Posterior cingulate gyrus (tissue), 11 donors: ENCODE data around the gene HSD17B8.
A peak's percentile ranks its signal among the peaks of the same experiment; 100 is the strongest.

Source experiments
- DNase-seq, 10 donors: peaks; one replicate each; pipeline versions ENCODE4 v3.0.0 to v3.0.0-alpha.2; 2020 to 2021; ENCODE audit warnings: mixed read lengths in 3 of 10
- intact Hi-C: fragments of 100-400 bp; cut with DNase I; formaldehyde crosslinking; loops from one replicate; pipeline ENCODE4 v1.15.1; 2023

Gene HSD17B8

GRCh38 chr6:33203443-33204164, 851 bp upstream of the HSD17B8 start:
- intact Hi-C loops = loop anchor here (5.0 kb wide), 2 partner anchors 231 to 1006 kb away; no protein-coding TSS in a partner anchor
- DNase-seq = no peak

GRCh38 chr6:33204165-33204414, 365 bp upstream of the HSD17B8 start:
- intact Hi-C loops = loop anchor here (5.0 kb wide), 2 partner anchors 232 to 1007 kb away; no protein-coding TSS in a partner anchor
- DNase-seq = no peak

GRCh38 chr6:33205191-33206026, 954 bp downstream of the HSD17B8 start:
- DNase-seq = no peak
- intact Hi-C loops = no loop called here

GRCh38 chr6:33206027-33206863, 1.8 kb downstream of the HSD17B8 start:
- intact Hi-C loops = no loop called here
- no peak for DNase-seq

GRCh38 chr6:33206864-33207551, 2.6 kb downstream of the HSD17B8 start:
- peak in 1 of 10 donors; percentile 53 for DNase-seq
- intact Hi-C loops = no loop called here

- DNase-seq = peak in 6 of 10 donors; percentile 35 to 86 (median 59)
- intact Hi-C loops = no loop called here
These were observed 3.2 kb downstream of the HSD17B8 start for GRCh38 chr6:33207552-33208090.

GRCh38 chr6:33208091-33208967, 3.9 kb downstream of the HSD17B8 start, which contains the start of gene RING1:
RING1 (plus strand) TSS chr6:33208500; CDS start chr6:33208823, 323 bp downstream.
- intact Hi-C loops = no loop called here
- DNase-seq = peak; percentile 79 to 98 (median 90)

- DNase-seq = no peak
- intact Hi-C loops = loop anchor here (5.0 kb wide), 1 partner anchor 37 kb away; no protein-coding TSS in a partner anchor
These were observed 5.4 kb downstream of the HSD17B8 start for GRCh38 chr6:33209856-33210255.

- intact Hi-C loops = loop anchor here (5.0 kb wide), 1 partner anchor 36 kb away; no protein-coding TSS in a partner anchor
- DNase-seq = no peak
These were observed 6.7 kb downstream of the HSD17B8 start for GRCh38 chr6:33211136-33211535.

GRCh38 chr6:33211666-33212422, 7.4 kb downstream of the HSD17B8 start:
- no peak for DNase-seq
- intact Hi-C loops = loop anchor here (5.0 kb wide), 1 partner anchor 35 kb away; no protein-coding TSS in a partner anchor

- intact Hi-C loops = loop anchor here (5.0 kb wide), 1 partner anchor 34 kb away; no protein-coding TSS in a partner anchor
These were observed 8.4 kb downstream of the HSD17B8 start for GRCh38 chr6:33212857-33213165.

GRCh38 chr6:33213166-33213988, 8.9 kb downstream of the HSD17B8 start:
- intact Hi-C loops = loop anchor here (5.0 kb wide), 1 partner anchor 34 kb away; no protein-coding TSS in a partner anchor
- peak in 5 of 10 donors; percentile 41 to 91 (median 85) for DNase-seq

More at GRCh38 chr6:33212857-33213165, 8.4 kb downstream of the HSD17B8 start:
- no peak for DNase-seq

GRCh38 chr6:33213989-33214335, 9.5 kb downstream of the HSD17B8 start:
- intact Hi-C loops = loop anchor here (5.0 kb wide), 1 partner anchor 33 kb away; no protein-coding TSS in a partner anchor
- DNase-seq = peak in 1 of 10 donors; percentile 56

GRCh38 chr6:33215271-33216116, 11.0 kb downstream of the HSD17B8 start:
- DNase-seq = peak in 1 of 10 donors; percentile 52
- intact Hi-C loops = no loop called here

- intact Hi-C loops = no loop called here
These were observed 11.7 kb downstream of the HSD17B8 start for GRCh38 chr6:33216117-33216649.

GRCh38 chr6:33217246-33217645, 12.8 kb downstream of the HSD17B8 start:
- DNase-seq = no peak
- intact Hi-C loops = no loop called here

More at GRCh38 chr6:33216117-33216649, 11.7 kb downstream of the HSD17B8 start:
- DNase-seq = no peak
